ENCODE measurements around the gene ARID3A. TPM values are rescaled to one million over a fixed set of nuclear protein-coding genes. Genes with fewer than 3 reads are reported as not detected.
A peak's percentile ranks its signal among the peaks of the same experiment; 100 is the strongest.

The ARID3A gene
- total and polyA plus RNA-seq, 2 of the 8 experiments (the other 6 are each of a cell fraction or from before 2014, with no cell fraction given): 40.5 to 77.4 TPM

DNA sequence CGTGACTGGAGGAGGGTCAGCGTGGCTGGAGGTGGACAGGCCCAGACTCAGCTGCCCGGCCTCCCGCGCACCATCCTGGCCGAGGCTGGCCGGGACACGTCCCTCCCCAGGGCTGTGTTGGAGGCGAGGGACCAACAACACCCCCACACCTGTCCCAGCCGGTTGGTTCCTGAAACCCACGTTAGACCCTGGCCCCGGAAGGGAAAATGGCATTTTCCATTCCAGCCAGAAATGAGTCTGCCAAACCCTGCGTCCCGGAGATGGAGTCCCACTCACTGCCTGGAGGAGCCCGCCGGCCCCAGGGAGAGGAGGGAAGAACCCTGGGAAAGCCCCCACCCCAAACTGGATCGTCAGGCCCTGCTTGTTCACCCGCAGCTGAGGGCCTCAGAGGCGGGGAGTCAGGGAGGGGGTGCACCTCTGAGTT, 53.5 kb downstream of the ARID3A start:
- Histone ChIP-seq H3K18ac (ENCODE audit: extremely low read depth, low read length) (peak overlapping the region; percentile 60), H3K9ac (replicated peaks in 1 of 4; ENCODE audit: extremely low read depth in 1 of 4, low read depth in 3 of 4, low read length in 3 of 4) (no peak overlapping the region; a peak in 1 of 7 replicates), H3K23ac (ENCODE audit: insufficient read length) (no peak overlapping the region), H2AFZ (ENCODE audit: low read length) (no peak overlapping the region), H3K9me3 (ENCODE audit: insufficient read depth in 2 of 2, low read depth in 1 of 2, low read length in 1 of 2) (no peaks in the 10 kb centered on the region), H2BK120ac (replicated peaks; ENCODE audit: low read depth, low read length) (no peak overlapping the region), H3K79me2 (ENCODE audit: control insufficient read depth in 1 of 2, insufficient read depth in 2 of 2, low read length in 2 of 2) (no peaks in the 10 kb centered on the region), H3K56ac (replicated peaks; ENCODE audit: insufficient read length, low read depth, low read length) (no peak overlapping the region), H3K27me3 (replicated peaks in 1 of 4; ENCODE audit: control insufficient read depth in 3 of 4, extremely low read depth in 1 of 4, insufficient read depth in 3 of 4, low read length in 3 of 4) (no peaks in the 10 kb centered on the region), H4K5ac (ENCODE audit: insufficient read length, low read depth, low read length) (peak overlapping the region; percentile 73), H2BK15ac (ENCODE audit: low read length) (0 out of 2 replicates have a peak overlapping the region, but pooled peaks have one; percentile 61), H3K4me3 (ENCODE audit: extremely low read depth in 1 of 4, insufficient read depth in 2 of 4, low read depth in 3 of 4, low read length in 4 of 4) (no peak overlapping the region), H2BK20ac (ENCODE audit: low read length) (no peak overlapping the region), H2AK5ac (ENCODE audit: low read depth, low read length) (no peak overlapping the region), H3K4me1 (replicated peaks in 1 of 4; ENCODE audit: control insufficient read depth in 3 of 4, insufficient read depth in 4 of 4, low read length in 3 of 4) (peaks cover 0 to 14% (median 11%) of the 10 kb centered on the region in 4 experiments; a peak in 5 of 7 replicates), H4K8ac (ENCODE audit: extremely low read depth, insufficient read depth, low read length) (no peak overlapping the region; the same call in 1 of the 2 replicates), H3K79me1 (ENCODE audit: low read depth, low read length) (no peaks in the 10 kb centered on the region), H2BK12ac (ENCODE audit: low read depth, low read length) (no peak overlapping the region), H3K36me3 (ENCODE audit: control insufficient read depth in 2 of 4, insufficient read depth in 4 of 4, low read length in 3 of 4) (no peaks in the 10 kb centered on the region; a peak in 1 of 8 replicates), H3K14ac (ENCODE audit: insufficient read length) (no peak overlapping the region), H4K91ac (replicated peaks; ENCODE audit: insufficient read length, low read length) (peak overlapping the region; percentile 17), H4K20me1 (replicated peaks in 1 of 2; ENCODE audit: control insufficient read depth in 1 of 2, insufficient read depth in 2 of 2, low read length in 2 of 2) (no peaks in the 10 kb centered on the region), H3K23me2 (ENCODE audit: low read depth, low read length) (no peaks in the 10 kb centered on the region), H3K4ac (replicated peaks; ENCODE audit: insufficient read length, low read depth, low read length) (peak overlapping the region; percentile 74), H3K4me2 (ENCODE audit: insufficient read depth in 1 of 2, low read depth in 2 of 2, low read length in 2 of 2) (no peak overlapping the region), H2BK5ac (ENCODE audit: low read depth, low read length) (peak overlapping the region; percentile 60; the same call in 1 of the 2 replicates), H3K27ac (ENCODE audit: low read depth, low read length) (no peak overlapping the region; the same call in 1 of the 2 replicates)
- TF ChIP-seq SP4 (IDR thresholded peaks at IDR 0.05; ENCODE audit: low read length) (no peak), JUND (IDR thresholded peaks at IDR 0.05; ENCODE audit: low read length) (no peak), CHD1 (IDR thresholded peaks at IDR 0.05; ENCODE audit: low read depth, low read length) (no peak), RNF2 (IDR thresholded peaks at IDR 0.05; ENCODE audit: borderline replicate concordance, low read depth, low read length, missing control alignments, poor library complexity, severe bottlenecking) (no peak)
- ChIA-PET CTCF (ENCODE audit: partially characterized antibody) (interaction anchor here (1.8 to 7.3 kb wide), 3 partner anchors 9 to 56 kb away, joined by 5 to 113 read pairs (median 62); no protein-coding TSS in a partner anchor), POLR2A (ENCODE audit: partially characterized antibody) (interaction anchor here (1.0 to 1.9 kb wide), 4 partner anchors 9 to 47 kb away, joined by 3 to 6 read pairs (median 4); partner anchors contain the start of gene CNN2)
- no peak for FAIRE-seq
- DNase-seq (ENCODE audit: low read depth in 1 of 2, low spot score in 2 of 2): no peak
- 87% methylated on average over 17 of the region's 19 CpGs; no CpG with 5 or more reads in 1 of the 2 experiments for WGBS, 2 experiments (ENCODE audit: extremely low coverage in 1 of 2, insufficient coverage in 1 of 2, insufficient read length in 1 of 2, insufficient replicate concordance in 2 of 2, low coverage in 1 of 2, low lambda C conversion rate in 2 of 2, missing lambda C conversion rate in 1 of 2)
